GM23338 (cell line): Measurements from ENCODE around the gene DTHD1. TPM values are rescaled to one million over a fixed set of nuclear protein-coding genes. Genes with fewer than 3 reads are reported as not detected.

Source experiments
- CREB1 ChIP-seq: fragments of 250-450 bp; sonication (Bioruptor Pico); IDR thresholded peaks from 2 replicates; pipeline ENCODE4 v1.5.0; 2020; ENCODE audit warnings: low read depth, mild to moderate bottlenecking, moderate library complexity
- EZH2 ChIP-seq: fragments of 200-600 bp; sonication (generic); IDR thresholded peaks from one replicate; pipeline ENCODE4 v1.8.0; 2017; ENCODE audit warnings: antibody characterized with exemption, mild to moderate bottlenecking, low read depth; ENCODE audit not compliant: unreplicated experiment
- EZH2phosphoT487 ChIP-seq: fragments of 200-600 bp; sonication (generic); IDR thresholded peaks from one replicate; pipeline ENCODE4 v1.8.1; 2018; ENCODE audit warnings: antibody characterized with exemption; ENCODE audit not compliant: unreplicated experiment
- JUNB ChIP-seq: IDR thresholded peaks from one replicate; pipeline ENCODE4 v1.6.1; 2016; ENCODE audit warnings: antibody characterized with exemption; ENCODE audit not compliant: unreplicated experiment
- REST ChIP-seq: IDR thresholded peaks from one replicate; pipeline ENCODE4 v1.6.1; 2018; ENCODE audit warnings: antibody characterized with exemption; ENCODE audit not compliant: unreplicated experiment
- polyA plus RNA-seq: library from polyadenylated mRNA; unstranded; fragments of >200 nt; fragmentation: Nextera tagmentation; extraction: Ambion mirVana; gene quantifications from 2 replicates; pipeline ENCODE4 v1.2.1, GENCODE V29; 2016
- total RNA-seq: library from RNA; depleted of rRNA; stranded (reverse); fragments of >200 nt; shearing (Covaris generic); gene quantifications from 2 replicates; pipeline ENCODE4 v1.2.3, GENCODE V29; 2014
- TF ChIP-seq, protein P1 (sequence below): fragments of 250-450 bp; sonication (Bioruptor Pico); IDR thresholded peaks from 2 replicates; pipeline ENCODE4 v1.5.0; 2020; ENCODE audit warnings: mild to moderate bottlenecking, moderate library complexity
- TF ChIP-seq, protein P2 (sequence below): IDR thresholded peaks from 2 replicates; pipeline ENCODE4 v1.6.1; 2016; ENCODE audit warnings: antibody characterized with exemption

Gene DTHD1
- total and polyA plus RNA-seq, 2 experiments from 2014 or later: not detected

- TF ChIP-seq, protein P1, sequence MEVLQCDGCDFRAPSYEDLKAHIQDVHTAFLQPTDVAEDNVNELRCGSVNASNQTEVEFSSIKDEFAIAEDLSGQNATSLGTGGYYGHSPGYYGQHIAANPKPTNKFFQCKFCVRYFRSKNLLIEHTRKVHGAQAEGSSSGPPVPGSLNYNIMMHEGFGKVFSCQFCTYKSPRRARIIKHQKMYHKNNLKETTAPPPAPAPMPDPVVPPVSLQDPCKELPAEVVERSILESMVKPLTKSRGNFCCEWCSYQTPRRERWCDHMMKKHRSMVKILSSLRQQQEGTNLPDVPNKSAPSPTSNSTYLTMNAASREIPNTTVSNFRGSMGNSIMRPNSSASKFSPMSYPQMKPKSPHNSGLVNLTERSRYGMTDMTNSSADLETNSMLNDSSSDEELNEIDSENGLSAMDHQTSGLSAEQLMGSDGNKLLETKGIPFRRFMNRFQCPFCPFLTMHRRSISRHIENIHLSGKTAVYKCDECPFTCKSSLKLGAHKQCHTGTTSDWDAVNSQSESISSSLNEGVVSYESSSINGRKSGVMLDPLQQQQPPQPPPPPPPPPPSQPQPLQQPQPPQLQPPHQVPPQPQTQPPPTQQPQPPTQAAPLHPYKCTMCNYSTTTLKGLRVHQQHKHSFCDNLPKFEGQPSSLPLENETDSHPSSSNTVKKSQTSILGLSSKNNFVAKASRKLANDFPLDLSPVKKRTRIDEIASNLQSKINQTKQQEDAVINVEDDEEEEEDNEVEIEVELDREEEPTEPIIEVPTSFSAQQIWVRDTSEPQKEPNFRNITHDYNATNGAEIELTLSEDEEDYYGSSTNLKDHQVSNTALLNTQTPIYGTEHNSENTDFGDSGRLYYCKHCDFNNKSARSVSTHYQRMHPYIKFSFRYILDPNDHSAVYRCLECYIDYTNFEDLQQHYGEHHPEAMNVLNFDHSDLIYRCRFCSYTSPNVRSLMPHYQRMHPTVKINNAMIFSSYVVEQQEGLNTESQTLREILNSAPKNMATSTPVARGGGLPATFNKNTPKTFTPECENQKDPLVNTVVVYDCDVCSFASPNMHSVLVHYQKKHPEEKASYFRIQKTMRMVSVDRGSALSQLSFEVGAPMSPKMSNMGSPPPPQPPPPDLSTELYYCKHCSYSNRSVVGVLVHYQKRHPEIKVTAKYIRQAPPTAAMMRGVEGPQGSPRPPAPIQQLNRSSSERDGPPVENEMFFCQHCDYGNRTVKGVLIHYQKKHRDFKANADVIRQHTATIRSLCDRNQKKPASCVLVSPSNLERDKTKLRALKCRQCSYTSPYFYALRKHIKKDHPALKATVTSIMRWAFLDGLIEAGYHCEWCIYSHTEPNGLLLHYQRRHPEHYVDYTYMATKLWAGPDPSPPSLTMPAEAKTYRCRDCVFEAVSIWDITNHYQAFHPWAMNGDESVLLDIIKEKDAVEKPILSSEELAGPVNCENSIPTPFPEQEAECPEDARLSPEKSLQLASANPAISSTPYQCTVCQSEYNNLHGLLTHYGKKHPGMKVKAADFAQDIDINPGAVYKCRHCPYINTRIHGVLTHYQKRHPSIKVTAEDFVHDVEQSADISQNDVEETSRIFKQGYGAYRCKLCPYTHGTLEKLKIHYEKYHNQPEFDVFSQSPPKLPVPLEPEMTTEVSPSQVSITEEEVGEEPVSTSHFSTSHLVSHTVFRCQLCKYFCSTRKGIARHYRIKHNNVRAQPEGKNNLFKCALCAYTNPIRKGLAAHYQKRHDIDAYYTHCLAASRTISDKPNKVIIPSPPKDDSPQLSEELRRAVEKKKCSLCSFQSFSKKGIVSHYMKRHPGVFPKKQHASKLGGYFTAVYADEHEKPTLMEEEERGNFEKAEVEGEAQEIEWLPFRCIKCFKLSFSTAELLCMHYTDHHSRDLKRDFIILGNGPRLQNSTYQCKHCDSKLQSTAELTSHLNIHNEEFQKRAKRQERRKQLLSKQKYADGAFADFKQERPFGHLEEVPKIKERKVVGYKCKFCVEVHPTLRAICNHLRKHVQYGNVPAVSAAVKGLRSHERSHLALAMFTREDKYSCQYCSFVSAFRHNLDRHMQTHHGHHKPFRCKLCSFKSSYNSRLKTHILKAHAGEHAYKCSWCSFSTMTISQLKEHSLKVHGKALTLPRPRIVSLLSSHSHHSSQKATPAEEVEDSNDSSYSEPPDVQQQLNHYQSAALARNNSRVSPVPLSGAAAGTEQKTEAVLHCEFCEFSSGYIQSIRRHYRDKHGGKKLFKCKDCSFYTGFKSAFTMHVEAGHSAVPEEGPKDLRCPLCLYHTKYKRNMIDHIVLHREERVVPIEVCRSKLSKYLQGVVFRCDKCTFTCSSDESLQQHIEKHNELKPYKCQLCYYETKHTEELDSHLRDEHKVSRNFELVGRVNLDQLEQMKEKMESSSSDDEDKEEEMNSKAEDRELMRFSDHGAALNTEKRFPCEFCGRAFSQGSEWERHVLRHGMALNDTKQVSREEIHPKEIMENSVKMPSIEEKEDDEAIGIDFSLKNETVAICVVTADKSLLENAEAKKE (CRISPR knock-in tag): no peak
- TF ChIP-seq EZH2phosphoT487 (no peak), EZH2 (no peak), REST (no peak), JUNB (no peak), CREB1 (CRISPR knock-in tag) (no peak)
- TF ChIP-seq, protein P2, sequence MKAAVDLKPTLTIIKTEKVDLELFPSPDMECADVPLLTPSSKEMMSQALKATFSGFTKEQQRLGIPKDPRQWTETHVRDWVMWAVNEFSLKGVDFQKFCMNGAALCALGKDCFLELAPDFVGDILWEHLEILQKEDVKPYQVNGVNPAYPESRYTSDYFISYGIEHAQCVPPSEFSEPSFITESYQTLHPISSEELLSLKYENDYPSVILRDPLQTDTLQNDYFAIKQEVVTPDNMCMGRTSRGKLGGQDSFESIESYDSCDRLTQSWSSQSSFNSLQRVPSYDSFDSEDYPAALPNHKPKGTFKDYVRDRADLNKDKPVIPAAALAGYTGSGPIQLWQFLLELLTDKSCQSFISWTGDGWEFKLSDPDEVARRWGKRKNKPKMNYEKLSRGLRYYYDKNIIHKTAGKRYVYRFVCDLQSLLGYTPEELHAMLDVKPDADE: no peak
Measured at GRCh38 chr4:36310793-36311192, 29.4 kb downstream of the DTHD1 start (continued).
